ENCODE results near the gene TSC2. TPM values are rescaled to one million over a fixed set of nuclear protein-coding genes. Genes with fewer than 3 reads are reported as not detected.

The TSC2 gene
- total RNA-seq, 2 donors from 2014 or later: 86.3 to 168 TPM

- H3K27me3 ChIP-seq (replicated peaks; ENCODE audit: insufficient read depth): no peaks in the 10 kb centered on the region
- peaks cover 0 to 16% of the 10 kb centered on the region in 2 donors for H3K36me3 ChIP-seq
- TF ChIP-seq POLR2AphosphoS5 (IDR thresholded peaks at IDR 0.05) (no peak), CTCF (IDR thresholded peaks at IDR 0.05) (no peak), POLR2A (IDR thresholded peaks at IDR 0.05) (no peak)
- H3K9me3 ChIP-seq: no peaks in the 10 kb centered on the region
- no peak overlapping the region for H3K27ac ChIP-seq
- no peak for DNase-seq (ENCODE audit: low spot score)
- H3K4me3 ChIP-seq: no peak overlapping the region
- no peaks in the 10 kb centered on the region for H3K4me1 ChIP-seq (replicated peaks)
- intact Hi-C loops (cut with DNase I): no loop called here
- WGBS: 89% methylated on average over 20 of the region's 20 CpGs
Observed at GRCh38 chr16:2074071-2074470, 26.3 kb downstream of the TSC2 start.

GRCh38 chr16:2075631-2076030 is 27.8 kb downstream of the TSC2 start:
- no peaks in the 10 kb centered on the region for H3K9me3 ChIP-seq
- no peak for DNase-seq (ENCODE audit: low spot score)
- intact Hi-C loops (cut with DNase I): no loop called here
- H3K27ac ChIP-seq: no peak overlapping the region
- no peaks in the 10 kb centered on the region for H3K27me3 ChIP-seq (replicated peaks; ENCODE audit: insufficient read depth)
- H3K4me1 ChIP-seq (replicated peaks): no peaks in the 10 kb centered on the region
- 95% methylated on average over 24 of the region's 24 CpGs for WGBS
- H3K36me3 ChIP-seq: peaks cover 0 to 19% of the 10 kb centered on the region in 2 donors
- no peak overlapping the region for H3K4me3 ChIP-seq
- TF ChIP-seq POLR2A (IDR thresholded peaks at IDR 0.05) (no peak), POLR2AphosphoS5 (IDR thresholded peaks at IDR 0.05) (no peak), CTCF (IDR thresholded peaks at IDR 0.05) (no peak)

GRCh38 chr16:2076072-2076865 is 28.5 kb downstream of the TSC2 start:
- H3K27me3 ChIP-seq (replicated peaks; ENCODE audit: insufficient read depth): no peaks in the 10 kb centered on the region
- DNase-seq (ENCODE audit: low spot score): no peak
- intact Hi-C loops (cut with DNase I): no loop called here
- H3K27ac ChIP-seq: no peak overlapping the region
- 90% methylated on average over 21 of the region's 28 CpGs for WGBS
- peaks cover 0 to 19% of the 10 kb centered on the region in 2 donors for H3K36me3 ChIP-seq
- H3K4me1 ChIP-seq (replicated peaks): no peaks in the 10 kb centered on the region
- no peak for TF ChIP-seq POLR2AphosphoS5 (IDR thresholded peaks at IDR 0.05)
- TF ChIP-seq CTCF (IDR thresholded peaks at IDR 0.05): no peak
- no peak for TF ChIP-seq POLR2A (IDR thresholded peaks at IDR 0.05)
- H3K9me3 ChIP-seq: no peaks in the 10 kb centered on the region
- no peak overlapping the region for H3K4me3 ChIP-seq

GRCh38 chr16:2077016-2077415 is 29.2 kb downstream of the TSC2 start:
- intact Hi-C loops (cut with DNase I): no loop called here
- Histone ChIP-seq H3K27ac (no peak overlapping the region), H3K4me1 (replicated peaks) (peaks cover 6% of the 10 kb centered on the region), H3K27me3 (replicated peaks; ENCODE audit: insufficient read depth) (no peaks in the 10 kb centered on the region), H3K4me3 (no peak overlapping the region), H3K36me3 (peaks cover 0 to 19% of the 10 kb centered on the region in 2 donors), H3K9me3 (no peaks in the 10 kb centered on the region)
- WGBS: 84% methylated on average over 17 of the region's 17 CpGs
- no peak for TF ChIP-seq POLR2AphosphoS5 (IDR thresholded peaks at IDR 0.05)
- no peak for TF ChIP-seq CTCF (IDR thresholded peaks at IDR 0.05)
- no peak for TF ChIP-seq POLR2A (IDR thresholded peaks at IDR 0.05)
- no peak for DNase-seq (ENCODE audit: low spot score)

- intact Hi-C loops (cut with DNase I): no loop called here
- H3K27ac ChIP-seq: no peak overlapping the region
- 95% methylated on average over 21 of the region's 21 CpGs for WGBS
Observed at GRCh38 chr16:2077696-2078095, 29.9 kb downstream of the TSC2 start.

More at GRCh38 chr16:2077696-2078095, 29.9 kb downstream of the TSC2 start:
- Histone ChIP-seq H3K4me1 (replicated peaks) (peaks cover 13% of the 10 kb centered on the region), H3K9me3 (no peaks in the 10 kb centered on the region), H3K4me3 (no peak overlapping the region), H3K36me3 (peaks cover 0 to 19% of the 10 kb centered on the region in 2 donors), H3K27me3 (replicated peaks; ENCODE audit: insufficient read depth) (no peaks in the 10 kb centered on the region)
- no peak for DNase-seq (ENCODE audit: low spot score)
- TF ChIP-seq POLR2AphosphoS5 (IDR thresholded peaks at IDR 0.05) (no peak), CTCF (IDR thresholded peaks at IDR 0.05) (no peak), POLR2A (IDR thresholded peaks at IDR 0.05) (no peak)
